NCI-H2196 treated with DMSO at 0.1 percent for 48 hours (cell line): ENCODE results near the gene FGFR1OP2.
"Not testable (repeated sequence)": the region's sequence is repeated elsewhere in the genome, so short reads cannot be mapped to it uniquely, and the experiment has no call there.

Experiments
- DNase-seq: peaks from one replicate; lab custom pipeline; 2025; ENCODE audit not compliant: unreplicated experiment; lab: John Stamatoyannopoulos, UW

FGFR1OP2 gene

GRCh38 chr12:26937863-26938700 is at the start of gene FGFR1OP2, which contains the start of gene INTS13:
FGFR1OP2 (plus strand) TSS chr12:26938470; CDS start chr12:26954159, 15,689 bp downstream.
INTS13 (minus strand) TSS chr12:26937981; CDS start chr12:26936803, 1,178 bp downstream.
- peak; percentile 100 for DNase-seq

- no peak for DNase-seq
Observed at GRCh38 chr12:26890784-26891183, 47.5 kb upstream of the FGFR1OP2 start.

GRCh38 chr12:26891704-26892103 is 46.6 kb upstream of the FGFR1OP2 start:
- no peak for DNase-seq

GRCh38 chr12:26895672-26896071 is 42.6 kb upstream of the FGFR1OP2 start:
- no peak for DNase-seq

DNA sequence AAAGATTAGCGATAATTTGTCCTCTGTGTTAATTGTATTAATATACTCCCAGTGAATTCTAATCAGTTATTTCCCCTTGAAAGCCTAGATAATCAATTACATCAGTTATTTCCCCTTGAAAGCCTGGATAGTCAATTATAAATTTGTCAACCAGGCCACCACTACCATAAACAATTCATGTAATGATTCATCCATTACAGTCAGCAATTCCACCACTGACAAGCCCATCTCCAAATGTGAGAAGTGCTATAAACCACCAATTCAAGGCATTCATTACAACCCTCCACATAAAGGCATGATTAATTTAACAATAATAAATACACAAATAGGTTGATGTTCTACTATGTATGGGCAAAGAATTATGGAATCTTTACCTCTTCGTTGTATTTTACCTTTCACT is 41.4 kb upstream of the FGFR1OP2 start:
- DNase-seq: no peak

GRCh38 chr12:26903396-26903795 is 34.9 kb upstream of the FGFR1OP2 start:
- not testable (repeated sequence) for DNase-seq

DNA sequence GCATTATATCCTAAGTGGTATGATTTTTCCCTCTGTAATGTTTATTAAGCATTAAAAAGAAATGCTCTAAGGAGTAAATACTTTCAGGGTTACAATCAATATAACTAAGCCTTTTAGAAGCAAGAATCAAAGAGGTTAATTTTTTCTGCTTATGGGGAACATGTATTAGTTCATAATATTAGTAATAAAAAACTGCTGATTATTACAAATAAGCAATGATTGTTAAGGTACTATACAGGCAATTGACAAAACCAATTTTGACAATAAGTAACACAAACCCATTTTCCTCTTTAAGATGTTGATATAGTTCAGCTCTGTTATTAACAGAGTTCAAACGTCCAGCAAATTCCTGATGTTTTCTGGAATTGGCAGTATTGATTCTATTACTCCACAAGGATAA is 32.2 kb upstream of the FGFR1OP2 start:
- no peak for DNase-seq

DNA sequence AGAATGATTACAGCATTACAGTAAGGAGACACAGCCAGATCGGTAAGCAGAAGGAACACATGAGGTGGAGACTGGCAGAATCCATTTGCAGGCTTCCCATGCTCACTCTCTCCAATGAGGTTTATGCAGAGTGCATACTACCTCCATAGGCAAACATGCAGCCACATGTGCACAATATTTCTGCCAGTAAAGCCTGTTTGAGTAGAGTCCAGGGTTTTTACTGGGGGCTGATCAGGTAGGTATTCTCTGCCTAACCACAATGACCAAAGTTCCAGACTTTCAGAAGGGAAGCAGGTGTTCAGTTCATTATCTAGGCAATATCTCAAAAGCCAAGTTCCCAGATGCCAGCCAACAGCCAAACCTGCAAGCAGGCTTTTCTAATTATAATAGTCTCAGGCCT is 31.6 kb upstream of the FGFR1OP2 start:
- DNase-seq: peak; percentile 74

DNA sequence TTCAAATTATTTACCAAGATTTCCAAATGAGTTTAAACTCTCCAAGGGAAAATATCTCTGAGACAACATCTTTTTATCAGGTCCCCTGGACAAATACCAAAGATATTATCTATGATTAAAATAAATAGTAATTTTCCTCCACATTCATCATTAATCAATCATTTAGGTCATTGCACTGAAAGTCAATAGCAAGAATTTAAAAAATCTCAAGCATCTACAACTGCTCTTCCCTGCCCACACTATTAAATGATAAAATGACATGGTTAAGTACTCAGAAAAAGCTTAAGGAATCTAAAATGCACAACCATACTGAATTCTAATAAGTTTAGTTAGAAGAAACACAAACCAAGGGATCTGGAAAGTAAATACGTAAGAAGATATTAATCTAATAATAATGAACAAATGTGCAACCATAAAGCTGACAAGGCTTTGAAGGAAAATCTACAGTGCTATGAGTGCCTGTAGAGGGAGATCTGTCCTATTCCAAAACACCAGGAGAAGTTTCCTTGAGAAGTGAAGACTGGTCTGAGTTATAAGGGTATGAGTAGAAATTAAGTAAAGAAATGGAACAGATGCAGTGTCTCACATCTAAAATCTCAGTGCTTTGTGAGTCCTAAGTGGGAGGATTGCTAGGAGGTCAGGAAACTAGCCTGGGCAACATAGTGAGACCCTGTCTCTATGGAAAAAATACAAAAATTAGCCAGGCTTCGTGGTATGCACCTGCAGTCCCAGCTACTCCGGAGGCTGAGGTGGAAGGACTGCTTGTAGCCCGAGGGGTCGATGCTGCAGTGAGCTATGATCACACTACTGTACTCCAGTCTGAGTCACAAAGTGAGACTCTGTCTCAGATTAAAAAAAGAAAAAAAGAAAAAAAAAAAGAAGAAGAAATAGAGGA is 19.7 kb upstream of the FGFR1OP2 start:
- DNase-seq: no peak

- no peak for DNase-seq
Observed at GRCh38 chr12:26919216-26919555, 19.1 kb upstream of the FGFR1OP2 start.

DNA sequence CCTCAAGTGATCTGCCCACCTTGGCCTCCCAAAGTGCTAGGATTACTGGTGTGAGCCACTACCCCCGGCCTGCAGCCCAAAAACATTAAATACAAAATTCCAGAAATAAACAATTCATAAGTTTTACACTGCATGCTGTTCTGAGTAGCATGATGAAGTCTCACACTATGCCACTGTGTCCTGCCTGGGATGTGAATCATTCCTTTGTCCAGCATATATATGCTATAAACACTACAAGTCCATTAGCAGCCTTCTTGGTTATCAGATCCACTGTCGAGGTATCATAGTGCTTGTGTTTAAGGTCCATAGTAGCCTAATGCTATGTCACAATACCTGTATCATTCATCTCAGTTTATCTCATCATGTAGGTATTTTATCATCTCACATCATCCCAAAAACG is 16.4 kb upstream of the FGFR1OP2 start:
- DNase-seq: no peak

GRCh38 chr12:26928661-26929060 is 9.6 kb upstream of the FGFR1OP2 start:
- DNase-seq: no peak

GRCh38 chr12:26929590-26929989 is 8.7 kb upstream of the FGFR1OP2 start:
- no peak for DNase-seq

GRCh38 chr12:26935636-26936378 is 2.5 kb upstream of the FGFR1OP2 start:
- DNase-seq: no peak

GRCh38 chr12:26936559-26937442 is 1.5 kb upstream of the FGFR1OP2 start:
- no peak for DNase-seq

DNA sequence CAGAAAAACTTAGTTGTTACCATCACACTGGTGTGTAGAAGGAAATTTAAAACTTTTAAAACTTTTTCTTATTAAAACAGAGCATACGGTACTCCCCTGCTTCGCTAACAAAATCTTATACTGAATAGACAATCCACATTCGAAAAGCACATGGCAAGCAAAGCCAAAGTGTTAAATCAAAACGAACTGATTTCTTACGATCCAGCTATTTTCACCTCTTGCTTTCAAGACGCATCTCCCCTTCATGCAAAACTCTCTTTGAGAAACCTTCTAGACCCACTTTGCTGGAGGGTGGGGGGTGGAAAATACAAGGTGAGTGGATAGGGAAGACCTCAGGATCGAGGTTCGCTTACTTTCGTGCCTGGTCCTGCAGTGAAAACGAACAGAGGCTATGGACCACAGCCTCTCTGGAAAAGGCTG is 817 bp upstream of the FGFR1OP2 start:
- DNase-seq: no peak

DNA sequence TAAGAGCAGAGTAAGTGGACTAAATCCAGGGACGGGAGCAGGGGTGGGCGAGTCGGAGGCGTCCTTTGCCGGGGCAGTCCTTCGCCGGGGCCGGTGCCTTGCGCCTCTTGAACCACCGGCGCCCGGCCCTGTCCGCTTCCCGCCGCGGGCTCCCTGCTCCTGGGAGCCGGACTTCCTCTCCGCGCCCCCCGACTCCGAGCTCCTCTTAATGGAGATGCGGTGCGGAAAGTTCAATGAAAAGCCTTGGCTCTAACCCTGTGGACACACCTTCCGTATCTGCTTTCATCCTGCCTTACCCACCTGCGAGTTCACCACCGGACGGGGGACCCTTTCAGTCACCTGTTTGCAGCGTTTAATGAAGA is 412 bp downstream of the FGFR1OP2 start:
- DNase-seq: no peak

DNA sequence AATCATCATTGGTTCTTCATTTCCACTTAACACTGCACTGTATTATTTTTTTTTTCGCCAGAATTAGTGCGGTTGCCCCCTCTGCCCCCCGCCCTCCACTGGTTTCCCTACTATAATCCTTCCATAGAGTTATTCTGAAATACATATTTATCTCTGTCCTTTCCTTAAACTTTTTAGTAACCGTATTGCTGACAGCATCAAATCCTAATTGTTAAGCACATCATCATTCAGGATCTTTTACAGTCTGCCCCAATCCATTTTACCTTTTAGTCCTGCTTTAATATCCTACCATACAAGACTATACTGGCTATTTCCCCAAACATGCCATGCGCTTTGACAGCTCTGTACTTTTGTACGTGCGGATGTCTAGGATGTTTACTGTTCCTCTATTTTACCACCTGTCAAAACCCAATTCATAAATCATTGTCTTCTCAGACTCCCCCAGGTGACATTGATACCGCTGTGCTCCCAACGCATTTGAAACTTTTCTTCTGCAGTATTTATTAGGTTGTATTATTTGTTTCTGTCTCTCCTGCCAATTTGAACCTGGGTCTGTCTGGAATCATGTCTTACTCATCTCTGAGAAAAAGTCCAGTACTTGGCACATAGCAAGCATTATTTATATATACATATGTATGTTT is 1.0 kb downstream of the FGFR1OP2 start:
- no peak for DNase-seq

- no peak for DNase-seq
Observed at GRCh38 chr12:26939953-26940352, 1.7 kb downstream of the FGFR1OP2 start.
